ENCODE data around the gene DNAJC4. TPM values are rescaled to one million over a fixed set of nuclear protein-coding genes. Genes with fewer than 3 reads are reported as not detected.

Gene DNAJC4
- total and polyA plus RNA-seq, 2 of the 8 experiments (the other 6 are each of a cell fraction or from before 2014, with no cell fraction given): 14.6 to 31.0 TPM

DNA sequence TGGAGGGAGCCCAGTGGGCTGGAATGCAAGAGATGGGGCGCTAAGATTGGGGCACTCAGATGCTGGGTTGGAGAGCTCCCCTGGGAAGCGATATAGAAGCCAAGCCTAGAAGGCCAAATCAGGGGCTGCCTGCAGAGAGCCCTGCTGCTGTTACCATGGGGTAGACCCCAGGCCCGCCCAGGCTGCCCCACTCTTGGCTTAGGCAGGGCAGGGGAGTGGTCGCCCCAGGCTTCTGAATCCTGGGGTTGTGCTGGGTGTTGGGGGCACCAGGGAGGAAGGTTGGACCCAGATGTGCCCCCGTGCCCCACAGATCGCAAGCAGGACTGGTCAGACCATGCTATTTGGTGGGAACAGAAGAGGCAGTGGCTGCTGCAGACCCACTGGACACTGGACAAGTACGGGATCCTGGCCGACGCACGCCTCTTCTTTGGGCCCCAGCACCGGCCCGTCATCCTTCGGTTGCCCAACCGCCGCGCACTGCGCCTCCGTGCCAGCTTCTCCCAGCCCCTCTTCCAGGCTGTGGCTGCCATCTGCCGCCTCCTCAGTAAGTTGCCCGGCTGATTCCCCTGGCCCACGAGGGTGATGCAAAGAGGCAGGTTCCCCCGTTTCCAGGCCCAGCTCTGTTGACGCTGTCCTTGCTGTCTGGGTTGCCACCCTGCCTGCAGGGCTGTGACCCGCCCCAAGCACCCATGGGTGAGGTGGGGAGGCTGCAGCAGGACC, 19.9 kb upstream of the DNAJC4 start (continued):
- TF ChIP-seq CREB1 (IDR thresholded peaks at IDR 0.05): no peak

Data from H1 (cell line).